Subcutaneous abdominal adipose tissue (tissue), 5 donors: Measurements from ENCODE around the gene RNASEL.

Source experiments
- H3K27ac ChIP-seq: one replicate; pipeline ENCODE4 v1.7.0; 2013; ENCODE audit warnings: low read depth, mild to moderate bottlenecking, inconsistent platforms, low read length, moderate library complexity
- H3K27me3 ChIP-seq, 5 donors: one replicate each; pipeline ENCODE4 v1.7.0; 2013; ENCODE audit warnings: low read length in 5 of 5, inconsistent platforms in 1 of 5; ENCODE audit not compliant: control insufficient read depth in 5 of 5, insufficient read depth in 4 of 5
- H3K36me3 ChIP-seq, 5 donors: one replicate each; pipeline ENCODE4 v1.7.0; 2013; ENCODE audit warnings: low read length in 5 of 5; ENCODE audit not compliant: control insufficient read depth in 5 of 5, insufficient read depth in 5 of 5
- H3K4me1 ChIP-seq, 5 donors: one replicate each; pipeline ENCODE4 v1.7.0; 2013; ENCODE audit warnings: low read length in 5 of 5, mild to moderate bottlenecking in 3 of 5, moderate library complexity in 1 of 5; ENCODE audit not compliant: control insufficient read depth in 5 of 5, insufficient read depth in 5 of 5
- H3K4me3 ChIP-seq, 5 donors: one replicate each; pipeline ENCODE4 v1.7.0; 2013; ENCODE audit warnings: low read length in 5 of 5, low read depth in 1 of 5
- H3K9ac ChIP-seq, 5 donors: one replicate each; pipeline ENCODE4 v1.7.0; 2013; ENCODE audit warnings: low read length in 5 of 5, mild to moderate bottlenecking in 4 of 5, moderate library complexity in 3 of 5
- H3K9me3 ChIP-seq, 5 donors: one replicate each; pipeline ENCODE4 v1.7.0; 2013; ENCODE audit warnings: low read length in 5 of 5; ENCODE audit not compliant: control insufficient read depth in 5 of 5
- donor health status: healthy.
- donor health status: healthy.
- donor health status: healthy.
- donor health status: healthy.
- donor health status: healthy.

Gene RNASEL

GRCh38 chr1:182622901-182623528 is 34.0 kb upstream of the RNASEL start:
- peak overlapping the region; percentile 1 for H3K27ac ChIP-seq
- no peak overlapping the region for H3K4me3 ChIP-seq
- H3K27me3 ChIP-seq: peaks cover 0 to 6% (median 0%) of the 10 kb centered on the region in 5 donors
- peaks cover 5 to 27% (median 10%) of the 10 kb centered on the region in 5 donors for H3K4me1 ChIP-seq
- no peak overlapping the region for H3K9ac ChIP-seq
- no peaks in the 10 kb centered on the region for H3K36me3 ChIP-seq
- H3K9me3 ChIP-seq: peaks cover 0 to 5% (median 0%) of the 10 kb centered on the region in 5 donors

DNA sequence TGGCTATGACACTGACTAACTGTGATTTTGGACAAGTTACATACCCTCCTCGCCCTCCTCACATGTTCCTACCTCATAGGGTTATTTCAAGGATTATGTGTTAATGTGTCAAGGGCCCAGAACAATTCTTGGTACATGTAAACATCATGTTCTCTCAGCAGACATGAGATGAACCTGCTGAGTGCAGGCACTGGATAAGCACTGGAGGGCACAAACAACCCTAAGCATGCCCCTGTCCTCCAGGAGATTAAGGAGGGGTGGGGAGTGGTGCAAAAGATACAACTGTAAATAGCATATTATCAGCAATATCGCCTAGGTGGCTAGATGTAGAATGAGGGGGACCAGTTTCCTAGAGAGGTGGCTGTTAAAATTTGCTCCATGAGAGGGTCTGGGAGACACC is 32.9 kb upstream of the RNASEL start:
- H3K27ac ChIP-seq: no peak overlapping the region
- no peak overlapping the region for H3K4me3 ChIP-seq
- H3K27me3 ChIP-seq: peaks cover 0 to 6% (median 0%) of the 10 kb centered on the region in 5 donors
- no peaks in the 10 kb centered on the region for H3K36me3 ChIP-seq
- H3K4me1 ChIP-seq: peaks cover 5 to 27% (median 11%) of the 10 kb centered on the region in 5 donors
- peaks cover 0 to 5% (median 0%) of the 10 kb centered on the region in 5 donors for H3K9me3 ChIP-seq
- no peak overlapping the region for H3K9ac ChIP-seq

DNA sequence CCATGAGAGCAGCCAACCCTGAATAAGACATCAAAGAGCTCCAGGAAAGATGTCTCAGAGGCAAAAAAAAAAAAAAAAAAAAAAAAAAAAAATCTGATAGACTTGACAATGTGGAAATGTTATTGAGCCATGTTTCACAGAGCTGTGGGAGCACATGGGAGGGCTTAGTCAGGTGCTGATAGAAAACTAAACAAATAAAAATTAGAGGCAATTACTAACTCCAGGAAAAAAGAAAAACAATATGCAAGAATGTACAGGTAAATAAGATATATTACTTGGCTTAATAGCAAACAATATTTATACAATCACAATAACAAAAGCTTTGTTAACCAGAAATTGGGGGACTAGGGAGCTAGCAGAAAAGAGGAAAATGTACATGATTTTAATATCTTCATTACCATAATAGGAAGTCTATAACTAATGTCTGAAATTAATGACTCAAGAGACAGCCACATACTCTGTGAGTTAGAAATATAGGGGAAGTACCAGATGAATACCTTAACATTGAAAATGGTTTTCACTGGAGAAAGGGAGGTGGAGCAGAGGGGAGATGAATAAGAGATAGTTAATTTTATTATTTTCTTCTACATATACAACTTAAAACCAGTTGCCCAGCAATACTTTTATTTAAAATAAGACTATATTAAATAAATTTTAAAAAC is 32.0 kb upstream of the RNASEL start:
- peaks cover 0 to 5% (median 0%) of the 10 kb centered on the region in 5 donors for H3K9me3 ChIP-seq
- H3K9ac ChIP-seq: no peak overlapping the region
- no peaks in the 10 kb centered on the region for H3K36me3 ChIP-seq
- H3K4me3 ChIP-seq: no peak overlapping the region
- H3K27ac ChIP-seq: no peak overlapping the region
- peaks cover 6 to 31% (median 16%) of the 10 kb centered on the region in 5 donors for H3K4me1 ChIP-seq
- peaks cover 0 to 6% (median 0%) of the 10 kb centered on the region in 5 donors for H3K27me3 ChIP-seq

DNA sequence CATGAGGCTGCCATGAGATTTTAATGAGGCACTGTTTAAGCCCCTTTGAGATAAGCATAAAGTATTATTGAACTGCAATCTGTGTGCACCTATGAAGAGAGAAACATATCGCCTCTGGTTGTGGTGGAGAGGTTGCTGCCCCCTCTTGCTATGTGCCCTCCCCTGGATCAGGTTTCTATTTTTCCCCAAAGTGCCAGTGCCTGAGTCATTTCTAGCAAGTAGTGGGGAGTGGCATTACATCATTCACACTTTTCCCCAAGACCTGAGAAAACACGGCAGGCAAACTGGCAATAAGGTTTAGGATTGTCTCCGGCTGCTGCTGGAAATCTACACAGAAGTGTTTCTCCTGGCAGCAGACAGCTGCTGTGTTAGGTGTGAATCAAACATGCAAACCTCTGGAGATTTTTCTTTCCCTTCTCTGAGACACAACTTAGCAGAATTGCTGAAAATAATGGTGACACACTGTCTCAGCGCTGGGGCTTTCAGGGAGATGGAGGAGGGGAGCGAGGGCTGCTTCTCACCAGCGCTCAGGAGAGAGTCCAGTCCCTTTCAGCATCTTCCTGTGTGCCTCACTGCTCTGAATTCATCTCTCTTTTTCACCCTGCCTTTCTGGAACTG is 28.8 kb upstream of the RNASEL start:
- Histone ChIP-seq H3K4me3 (no peak overlapping the region), H3K9ac (no peak overlapping the region), H3K9me3 (peaks cover 0 to 5% (median 0%) of the 10 kb centered on the region in 5 donors), H3K27me3 (peaks cover 0 to 15% (median 0%) of the 10 kb centered on the region in 5 donors), H3K4me1 (peaks cover 14 to 33% (median 24%) of the 10 kb centered on the region in 5 donors), H3K36me3 (no peaks in the 10 kb centered on the region), H3K27ac (no peak overlapping the region)

GRCh38 chr1:182617014-182617429 is 28.0 kb upstream of the RNASEL start:
- no peak overlapping the region for H3K27ac ChIP-seq
- H3K27me3 ChIP-seq: peaks cover 0 to 15% (median 0%) of the 10 kb centered on the region in 5 donors

GRCh38 chr1:182616130-182617013 is 27.3 kb upstream of the RNASEL start:
- Histone ChIP-seq H3K27ac (peak overlapping the region; percentile 88), H3K9ac (peak overlapping the region in 2 of 5 donors; percentile 77), H3K9me3 (peaks cover 0 to 5% (median 0%) of the 10 kb centered on the region in 5 donors), H3K27me3 (peaks cover 0 to 12% (median 0%) of the 10 kb centered on the region in 5 donors), H3K36me3 (no peaks in the 10 kb centered on the region), H3K4me3 (peak overlapping the region in 4 of 5 donors; percentile 12 to 72 (median 40)), H3K4me1 (peaks cover 11 to 34% (median 22%) of the 10 kb centered on the region in 5 donors)

More at GRCh38 chr1:182617014-182617429, 28.0 kb upstream of the RNASEL start:
- H3K36me3 ChIP-seq: no peaks in the 10 kb centered on the region
- no peak overlapping the region for H3K9ac ChIP-seq
- H3K4me1 ChIP-seq: peaks cover 11 to 30% (median 22%) of the 10 kb centered on the region in 5 donors
- peaks cover 0 to 5% (median 0%) of the 10 kb centered on the region in 5 donors for H3K9me3 ChIP-seq
- H3K4me3 ChIP-seq: no peak overlapping the region

DNA sequence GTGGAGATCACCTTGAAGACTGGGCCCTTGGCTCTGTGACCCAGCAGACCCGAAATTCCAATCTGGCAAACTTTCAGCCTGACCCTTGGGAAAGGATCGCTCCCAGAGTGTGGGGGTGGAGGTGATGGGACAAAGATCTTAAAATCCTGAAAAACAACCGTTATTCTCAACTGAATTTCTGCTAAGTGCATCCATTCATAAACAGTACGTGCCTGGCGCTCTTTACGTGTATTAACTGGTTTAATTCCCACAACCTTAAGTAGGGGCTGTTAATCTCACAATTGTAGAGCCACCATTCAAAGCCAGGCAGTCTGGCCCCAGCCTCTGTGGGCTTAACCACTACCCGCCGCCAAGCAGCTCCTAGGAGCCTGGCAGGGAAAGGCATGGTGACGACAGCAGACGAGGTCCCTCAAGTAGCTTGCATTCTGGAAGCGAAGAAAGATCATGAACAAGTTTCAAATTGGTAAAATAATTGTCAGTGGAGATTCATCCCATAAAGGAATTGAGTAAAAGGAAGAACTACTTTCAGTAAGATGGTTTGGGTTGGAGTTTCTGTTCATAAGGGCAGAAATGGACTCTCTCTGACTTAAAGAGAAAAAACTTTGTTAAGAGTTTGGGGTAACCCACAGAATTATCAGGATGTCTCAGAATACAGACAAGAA is 26.5 kb upstream of the RNASEL start:
- peak overlapping the region; percentile 28 to 81 (median 77) for H3K9ac ChIP-seq

DNA sequence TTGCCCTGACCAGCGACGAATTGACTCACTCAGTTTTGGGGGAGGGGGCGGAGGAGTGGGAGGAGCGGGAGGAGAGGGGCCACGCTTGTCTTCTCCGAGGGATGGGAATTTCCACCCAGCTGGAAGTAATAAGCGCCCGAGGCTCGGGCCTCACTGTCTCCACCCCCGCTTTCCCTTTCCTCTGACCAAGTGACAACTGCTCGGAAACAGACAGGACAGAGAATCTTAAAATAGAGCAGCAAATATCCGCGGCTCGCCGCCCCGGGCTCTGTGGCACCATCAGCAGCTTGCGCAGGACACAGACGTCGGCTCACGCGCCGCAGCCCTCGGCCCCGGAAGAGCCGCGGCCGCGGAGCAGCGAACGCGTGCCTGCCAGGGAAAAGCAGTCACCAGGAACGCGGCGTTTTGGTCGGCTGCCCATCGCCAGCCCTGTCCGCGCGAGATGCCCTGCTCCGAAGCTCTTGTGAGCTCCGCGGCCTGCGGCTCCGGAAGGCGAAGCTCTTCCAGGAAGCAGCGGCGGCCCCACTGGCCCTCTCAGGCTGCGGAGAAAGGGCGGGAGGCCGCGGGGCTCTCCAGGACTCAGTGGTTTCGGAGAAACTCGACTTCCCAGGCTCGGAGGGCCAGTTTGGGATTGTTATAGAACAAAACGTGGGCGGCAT is 25.9 kb upstream of the RNASEL start:
- Histone ChIP-seq H3K27me3 (peaks cover 0 to 21% (median 0%) of the 10 kb centered on the region in 5 donors), H3K4me1 (peaks cover 11 to 48% (median 35%) of the 10 kb centered on the region in 5 donors), H3K9me3 (no peaks in the 10 kb centered on the region), H3K4me3 (peak overlapping the region; percentile 45 to 72 (median 61)), H3K9ac (peak overlapping the region; percentile 28 to 81 (median 77)), H3K36me3 (no peaks in the 10 kb centered on the region), H3K27ac (peak overlapping the region; percentile 88)

More for the DNA sequence above, 26.5 kb upstream of the RNASEL start:
- Histone ChIP-seq H3K27ac (peak overlapping the region; percentile 88), H3K36me3 (no peaks in the 10 kb centered on the region), H3K27me3 (peaks cover 0 to 18% (median 0%) of the 10 kb centered on the region in 5 donors), H3K9me3 (peaks cover 0 to 1% (median 0%) of the 10 kb centered on the region in 5 donors), H3K4me3 (peak overlapping the region; percentile 45 to 72 (median 61)), H3K4me1 (peaks cover 11 to 42% (median 28%) of the 10 kb centered on the region in 5 donors)
